Astrocyte (in vitro differentiated cells and primary cell): ENCODE measurements around the gene DDX1. TPM values are rescaled to one million over a fixed set of nuclear protein-coding genes. Genes with fewer than 3 reads are reported as not detected.

Experiments
- DNase-seq: peaks from one replicate; pipeline ENCODE4 v3.0.0-alpha.2; 2010; ENCODE audit warnings: low read depth
- FAIRE-seq: peaks from 2 replicates; lab custom pipeline; 2011; peaks lifted over from hg19 to GRCh38; lab: Jason Lieb, UNC
- H2AFZ ChIP-seq: 2 replicates; pipeline ENCODE4 v1.6.0; 2012; ENCODE audit warnings: low read depth, low read length, inconsistent platforms
- H3K27ac ChIP-seq: 2 replicates; pipeline ENCODE4 v1.5.1; 2011; ENCODE audit warnings: low read depth, low read length, inconsistent platforms
- H3K27me3 ChIP-seq: 2 replicates; pipeline ENCODE4 v1.6.0; 2011; ENCODE audit warnings: low read length, inconsistent platforms; ENCODE audit not compliant: insufficient read depth
- H3K36me3 ChIP-seq: 2 replicates; pipeline ENCODE4 v1.5.1; 2011; ENCODE audit warnings: low read length, inconsistent platforms; ENCODE audit not compliant: insufficient read depth
- H3K4me1 ChIP-seq: 2 replicates; pipeline ENCODE4 v1.5.1; 2011; ENCODE audit warnings: low read length, inconsistent platforms; ENCODE audit not compliant: insufficient read depth
- H3K4me2 ChIP-seq: 2 replicates; pipeline ENCODE4 v1.6.0; 2012; ENCODE audit warnings: low read length, inconsistent platforms
- H3K4me3 ChIP-seq: 2 replicates; pipeline ENCODE4 v1.5.1; 2011; ENCODE audit warnings: low read depth, mild to moderate bottlenecking, low read length, inconsistent platforms; ENCODE audit not compliant: insufficient read depth
- H3K79me2 ChIP-seq: 2 replicates; pipeline ENCODE4 v1.6.0; 2012; ENCODE audit warnings: mild to moderate bottlenecking, low read length, inconsistent platforms; ENCODE audit not compliant: insufficient read depth
- H3K9ac ChIP-seq: 2 replicates; pipeline ENCODE4 v1.6.0; 2012; ENCODE audit warnings: mild to moderate bottlenecking, low read length, inconsistent platforms
- H3K9me3 ChIP-seq: 2 replicates; pipeline ENCODE4 v1.5.1; 2012; ENCODE audit warnings: low read depth, mild to moderate bottlenecking, low read length, inconsistent platforms; ENCODE audit not compliant: insufficient read depth
- H4K20me1 ChIP-seq: 2 replicates; pipeline ENCODE4 v1.6.0; 2012; ENCODE audit warnings: low read length, inconsistent platforms; ENCODE audit not compliant: insufficient read depth
- H3K27ac Mint-ChIP-seq: one replicate; pipeline ENCODE4 v1.8.0; 2021; ENCODE audit warnings: mild to moderate bottlenecking, mixed read lengths; ENCODE audit not compliant: unreplicated experiment
- H3K27me3 Mint-ChIP-seq: one replicate; pipeline ENCODE4 v1.8.0; 2021; ENCODE audit warnings: low read depth, mixed read lengths; ENCODE audit not compliant: unreplicated experiment
- H3K36me3 Mint-ChIP-seq: one replicate; pipeline ENCODE4 v1.8.0; 2021; ENCODE audit warnings: low read depth, mixed read lengths; ENCODE audit not compliant: unreplicated experiment
- H3K4me1 Mint-ChIP-seq: one replicate; pipeline ENCODE4 v1.8.0; 2021; ENCODE audit warnings: low read depth, mixed read lengths; ENCODE audit not compliant: unreplicated experiment
- H3K4me3 Mint-ChIP-seq: one replicate; pipeline ENCODE4 v1.8.0; 2021; ENCODE audit warnings: mild to moderate bottlenecking, moderate library complexity, mixed read lengths; ENCODE audit not compliant: unreplicated experiment
- H3K9me3 Mint-ChIP-seq: one replicate; pipeline ENCODE4 v1.8.0; 2021; ENCODE audit warnings: mild to moderate bottlenecking, mixed read lengths; ENCODE audit not compliant: unreplicated experiment
- CTCF ChIP-seq: IDR thresholded peaks from 2 replicates; pipeline ENCODE4 v1.5.1; 2011; ENCODE audit warnings: low read depth, mild to moderate bottlenecking, inconsistent platforms, low read length, moderate library complexity; ENCODE audit not compliant: insufficient read depth
- EZH2 ChIP-seq: IDR thresholded peaks from 2 replicates; pipeline ENCODE4 v1.6.1; 2012; ENCODE audit warnings: mild to moderate bottlenecking, low read length, inconsistent platforms; ENCODE audit not compliant: insufficient read depth
- total RNA-seq: library from RNA; stranded (reverse); gene quantifications from 2 replicates; pipeline ENCODE4 v1.2.1, GENCODE V29; 2021

Gene DDX1
- total RNA-seq, 1 donor from 2014 or later = 146 TPM

GRCh38 chr2:15672961-15673918 lies 81.6 kb downstream of the DDX1 start:
- H3K9me3 Mint-ChIP-seq = peaks cover 2% of the 10 kb centered on the region

GRCh38 chr2:15673919-15674636 lies 82.4 kb downstream of the DDX1 start:
- Histone ChIP-seq H3K9ac (no peak overlapping the region), H3K4me3 (no peak overlapping the region), H3K27ac (peak overlapping the region; percentile 34), H2AFZ (peak overlapping the region; percentile 11), H3K36me3 (no peaks in the 10 kb centered on the region), H3K4me2 (no peak overlapping the region), H3K9me3 (no peaks in the 10 kb centered on the region), H3K27me3 (no peaks in the 10 kb centered on the region), H3K79me2 (no peaks in the 10 kb centered on the region), H3K4me1 (no peaks in the 10 kb centered on the region), H4K20me1 (no peaks in the 10 kb centered on the region)
- Mint-ChIP-seq H3K4me1 (peaks cover 33% of the 10 kb centered on the region), H3K4me3 (no peak overlapping the region), H3K36me3 (no peaks in the 10 kb centered on the region), H3K27me3 (peaks cover 3% of the 10 kb centered on the region), H3K27ac (peak overlapping the region; percentile 37), H3K9me3 (no peaks in the 10 kb centered on the region)
- DNase-seq (no peak), FAIRE-seq (no peak)
- TF ChIP-seq CTCF = no peak

More at GRCh38 chr2:15672961-15673918, 81.6 kb downstream of the DDX1 start:
- Mint-ChIP-seq H3K27me3 (peaks cover 2% of the 10 kb centered on the region), H3K27ac (peak overlapping the region; percentile 37), H3K4me3 (no peak overlapping the region), H3K36me3 (no peaks in the 10 kb centered on the region), H3K4me1 (peaks cover 38% of the 10 kb centered on the region)
- no peaks in the 10 kb centered on the region for H4K20me1 ChIP-seq
- H3K9ac ChIP-seq = no peak overlapping the region
- no peak overlapping the region for H3K4me3 ChIP-seq
- H3K4me2 ChIP-seq = no peak overlapping the region
- TF ChIP-seq CTCF (no peak), EZH2 (no peak)
- FAIRE-seq (no peak), DNase-seq (no peak)
- H3K27me3 ChIP-seq = no peaks in the 10 kb centered on the region
- no peaks in the 10 kb centered on the region for H3K79me2 ChIP-seq
- no peaks in the 10 kb centered on the region for H3K9me3 ChIP-seq
- peaks cover 4% of the 10 kb centered on the region for H3K4me1 ChIP-seq
- no peaks in the 10 kb centered on the region for H3K36me3 ChIP-seq
- H3K27ac ChIP-seq = no peak overlapping the region
- no peak overlapping the region for H2AFZ ChIP-seq
